Panc1 (cell line): Measurements from ENCODE around the gene ZRANB3. TPM values are rescaled to one million over a fixed set of nuclear protein-coding genes. Genes with fewer than 3 reads are reported as not detected.

Experiments
- ATAC-seq: fragments of 200-7000 bp; cut with Tn5 transposase; 2 replicates; pipeline ENCODE4 v1.9.1; 2020; ENCODE audit warnings: mild to moderate bottlenecking, moderate library complexity
- BruUV-seq: library from RNA; stranded (reverse); fragments of 400-500 nt; replicated peaks from 2 replicates; lab custom pipeline; 2021; lab: Mats Ljungman, UMichigan
- CTCF ChIA-PET: fragments of 300-600 bp; sonication (Branson Sonifier 250); formaldehyde crosslinking; loops from one replicate; lab custom pipeline; 2022; ENCODE audit warnings: antibody characterized with exemption; lab: Charles Lee
- POLR2A ChIA-PET: fragments of 300-600 bp; sonication (Branson Sonifier 250); formaldehyde crosslinking; loops from one replicate; lab custom pipeline; 2022; ENCODE audit warnings: antibody characterized with exemption; lab: Charles Lee
- DNase-seq: peaks from one replicate; pipeline ENCODE4 v3.0.0-alpha.2; 2010; ENCODE audit warnings: low read depth, low spot score
- H3K27ac ChIP-seq: 2 replicates; pipeline ENCODE4 v1.5.1; 2011; ENCODE audit warnings: mild to moderate bottlenecking, low read length, inconsistent platforms
- H3K27me3 ChIP-seq: fragments of 200-500 bp; sonication (Bioruptor generic); 2 replicates; pipeline ENCODE4 v1.6.0; 2014; ENCODE audit warnings: low read length, inconsistent platforms; ENCODE audit not compliant: control insufficient read depth, insufficient read depth
- H3K36me3 ChIP-seq: fragments of 200-500 bp; sonication (Bioruptor generic); 2 replicates; pipeline ENCODE4 v1.5.1; 2014; ENCODE audit warnings: inconsistent platforms, mild to moderate bottlenecking, low read length, moderate library complexity; ENCODE audit not compliant: control insufficient read depth, insufficient read depth
- H3K4me1 ChIP-seq: 2 replicates; pipeline ENCODE4 v1.5.1; 2011; ENCODE audit warnings: inconsistent platforms, mild to moderate bottlenecking, low read length, moderate library complexity; ENCODE audit not compliant: control insufficient read depth, insufficient read depth
- H3K4me3 ChIP-seq, 2 experiments: 2 replicates each; pipeline ENCODE4 v1.5.1; 2011 to 2012; ENCODE audit warnings: low read depth in 2 of 2, low read length in 2 of 2, mild to moderate bottlenecking in 2 of 2, inconsistent platforms in 1 of 2, moderate library complexity in 1 of 2
- H3K9me3 ChIP-seq: fragments of 200-500 bp; sonication (Bioruptor generic); 2 replicates; pipeline ENCODE4 v1.5.1; 2014; ENCODE audit warnings: low read depth, mild to moderate bottlenecking, inconsistent platforms, low read length, moderate library complexity; ENCODE audit not compliant: control insufficient read depth, insufficient read depth
- CTCF ChIP-seq: fragments of 450-650 bp; IDR thresholded peaks from 2 replicates; pipeline ENCODE4 v1.5.1; 2017; ENCODE audit warnings: mild to moderate bottlenecking
- POLR2AphosphoS5 ChIP-seq: IDR thresholded peaks from 2 replicates; pipeline ENCODE4 v1.6.1; 2012; ENCODE audit warnings: mild to moderate bottlenecking, low read depth, low read length, moderate library complexity
- REST ChIP-seq, 2 experiments: IDR thresholded peaks; 2 replicates each; pipeline ENCODE4 v1.6.1; 2011 to 2012; ENCODE audit warnings: low read depth in 2 of 2, control low read depth in 1 of 2, low read length in 1 of 2, mild to moderate bottlenecking in 1 of 2, moderate library complexity in 1 of 2; ENCODE audit not compliant: insufficient read depth in 1 of 2
- SIN3A ChIP-seq: IDR thresholded peaks from 2 replicates; pipeline ENCODE4 v1.6.1; 2012; ENCODE audit warnings: low read depth, mild to moderate bottlenecking, low read length, moderate library complexity, borderline replicate concordance; ENCODE audit not compliant: insufficient read depth
- TCF7L2 ChIP-seq: IDR thresholded peaks from 2 replicates; pipeline ENCODE4 v1.6.1; 2011; ENCODE audit warnings: mild to moderate bottlenecking, low read depth, low read length, inconsistent platforms
- in situ Hi-C: cut with HindIII; loops from 2 replicates; pipeline ENCODE4 v1.10.0; 2016; ENCODE audit warnings: low sequenced_read_pairs, low pct_unique_long_range_greater_than_20kb
- intact Hi-C: fragments of 100-400 bp; cut with micrococcal nuclease; formaldehyde crosslinking; loops from one replicate; pipeline ENCODE4 v1.10.0; 2022; ENCODE audit not compliant: unreplicated experiment
- total RNA-seq: library from RNA; stranded (reverse); gene quantifications from one replicate; pipeline ENCODE4 v1.2.1, GENCODE V29; 2021; ENCODE audit not compliant: unreplicated experiment

ZRANB3 gene
- total RNA-seq, 1 experiment from 2014 or later: 11.7 TPM

- ChIA-PET POLR2A (no interaction called here), CTCF (no interaction called here)
- H3K27ac ChIP-seq: no peak overlapping the region
- ATAC-seq: no peak
- no peaks in the 10 kb centered on the region for H3K9me3 ChIP-seq
- intact Hi-C loops (no loop called here), in situ Hi-C loops (no loop called here)
- no peaks in the 10 kb centered on the region for H3K27me3 ChIP-seq
- no TSS peak for BruUV-seq
- no peak for TF ChIP-seq REST (IDR thresholded peaks at IDR 0.05; ENCODE audit: insufficient read depth in 1 of 2, low read depth in 2 of 2, low read length in 1 of 2)
- no peak for DNase-seq
- H3K4me1 ChIP-seq: no peaks in the 10 kb centered on the region
- H3K36me3 ChIP-seq: no peaks in the 10 kb centered on the region
- no peak overlapping the region for H3K4me3 ChIP-seq
These were observed 219.1 kb downstream of the ZRANB3 start for GRCh38 chr2:135311962-135312361.

GRCh38 chr2:135311268-135311667 is 219.8 kb downstream of the ZRANB3 start:
- no peaks in the 10 kb centered on the region for H3K4me1 ChIP-seq
- H3K36me3 ChIP-seq: no peaks in the 10 kb centered on the region
- BruUV-seq: no TSS peak
- ATAC-seq (no peak), DNase-seq (no peak)
- H3K27me3 ChIP-seq: no peaks in the 10 kb centered on the region
- no peak overlapping the region for H3K4me3 ChIP-seq
- intact Hi-C loops (no loop called here), in situ Hi-C loops (no loop called here)
- ChIA-PET CTCF (no interaction called here), POLR2A (no interaction called here)
- TF ChIP-seq REST (IDR thresholded peaks at IDR 0.05; ENCODE audit: insufficient read depth in 1 of 2, low read depth in 2 of 2, low read length in 1 of 2) (no peak), CTCF (no peak), POLR2AphosphoS5 (no peak), SIN3A (no peak), TCF7L2 (no peak)
- H3K9me3 ChIP-seq: no peaks in the 10 kb centered on the region
- no peak overlapping the region for H3K27ac ChIP-seq
